PFSK-1 (cell line): ENCODE results near the gene RASA1.

ENCODE experiments used
- FOXP2 ChIP-seq: optimal IDR thresholded peaks from 2 replicates; pipeline ENCODE3; 2011; ENCODE audit warnings: borderline replicate concordance, control low read depth, inconsistent platforms; ENCODE audit not compliant: insufficient read depth; ENCODE audit errors: extremely low read length, extremely low read depth
- POLR2AphosphoS5 ChIP-seq: IDR thresholded peaks from 2 replicates; pipeline ENCODE4 v1.6.1; 2012; ENCODE audit warnings: low read depth, mild to moderate bottlenecking, control low read depth, low read length, moderate library complexity
- SIN3A ChIP-seq: IDR thresholded peaks from 2 replicates; pipeline ENCODE4 v1.6.1; 2012; ENCODE audit warnings: mild to moderate bottlenecking, low read length, moderate library complexity, borderline replicate concordance; ENCODE audit not compliant: insufficient read depth
- TAF1 ChIP-seq: IDR thresholded peaks from 2 replicates; pipeline ENCODE4 v1.6.1; 2012; ENCODE audit warnings: low read length, control low read depth, borderline replicate concordance; ENCODE audit not compliant: insufficient read depth
- TF ChIP-seq, protein P1 (sequence below), 2 experiments: IDR thresholded peaks; 2 replicates each; pipeline versions ENCODE4 v1.6.1 to v1.8.0; 2011 to 2012; ENCODE audit warnings: low read depth in 2 of 2, low read length in 2 of 2, control low read depth in 1 of 2, inconsistent platforms in 1 of 2, mild to moderate bottlenecking in 1 of 2, moderate library complexity in 1 of 2; ENCODE audit not compliant: insufficient read depth in 1 of 2

The RASA1 gene

DNA sequence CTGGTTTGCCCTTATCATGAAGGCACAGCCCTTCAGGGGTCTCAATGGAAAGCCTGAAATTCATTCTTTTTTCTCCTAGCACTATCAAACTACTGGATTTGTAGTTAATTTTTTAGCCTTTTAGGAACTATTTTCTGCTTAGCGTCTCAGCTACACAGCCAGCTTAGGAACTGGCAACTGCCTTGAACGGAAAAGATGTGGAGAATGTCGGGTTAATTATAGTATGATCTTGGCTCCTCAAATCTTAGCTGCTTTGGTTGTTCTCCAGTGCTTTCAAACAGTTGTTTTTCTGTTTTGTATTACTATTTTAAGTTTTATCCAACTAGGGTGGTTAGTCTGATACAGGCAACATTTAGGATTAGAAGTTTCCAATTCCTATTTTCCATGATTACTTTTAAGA, 100.9 kb downstream of the RASA1 start:
- no peak for TF ChIP-seq TAF1
- no peak for TF ChIP-seq FOXP2
- TF ChIP-seq SIN3A: no peak

- TF ChIP-seq POLR2AphosphoS5 (no peak), FOXP2 (no peak)
Observed at GRCh38 chr5:87369431-87369830, 101.7 kb downstream of the RASA1 start.

DNA sequence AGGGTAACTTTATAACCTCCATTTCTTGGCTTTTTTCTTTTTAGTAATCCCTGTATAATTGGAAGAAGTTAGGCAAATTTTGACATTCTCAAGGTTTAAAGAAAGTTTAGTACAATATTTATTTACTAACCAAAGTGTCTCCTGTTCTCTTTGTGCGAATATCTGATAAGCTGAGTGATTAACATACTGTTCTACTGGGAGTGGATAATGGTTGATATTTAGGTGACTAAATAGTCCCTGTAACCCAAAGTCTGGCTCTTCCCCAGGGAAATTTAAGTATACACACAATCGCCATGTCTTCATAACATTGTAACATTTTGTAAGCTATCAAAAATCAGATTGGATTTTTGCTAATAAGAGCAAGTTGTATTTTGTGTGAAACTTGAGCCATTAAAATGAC, 105.0 kb downstream of the RASA1 start:
- TF ChIP-seq, protein P1, sequence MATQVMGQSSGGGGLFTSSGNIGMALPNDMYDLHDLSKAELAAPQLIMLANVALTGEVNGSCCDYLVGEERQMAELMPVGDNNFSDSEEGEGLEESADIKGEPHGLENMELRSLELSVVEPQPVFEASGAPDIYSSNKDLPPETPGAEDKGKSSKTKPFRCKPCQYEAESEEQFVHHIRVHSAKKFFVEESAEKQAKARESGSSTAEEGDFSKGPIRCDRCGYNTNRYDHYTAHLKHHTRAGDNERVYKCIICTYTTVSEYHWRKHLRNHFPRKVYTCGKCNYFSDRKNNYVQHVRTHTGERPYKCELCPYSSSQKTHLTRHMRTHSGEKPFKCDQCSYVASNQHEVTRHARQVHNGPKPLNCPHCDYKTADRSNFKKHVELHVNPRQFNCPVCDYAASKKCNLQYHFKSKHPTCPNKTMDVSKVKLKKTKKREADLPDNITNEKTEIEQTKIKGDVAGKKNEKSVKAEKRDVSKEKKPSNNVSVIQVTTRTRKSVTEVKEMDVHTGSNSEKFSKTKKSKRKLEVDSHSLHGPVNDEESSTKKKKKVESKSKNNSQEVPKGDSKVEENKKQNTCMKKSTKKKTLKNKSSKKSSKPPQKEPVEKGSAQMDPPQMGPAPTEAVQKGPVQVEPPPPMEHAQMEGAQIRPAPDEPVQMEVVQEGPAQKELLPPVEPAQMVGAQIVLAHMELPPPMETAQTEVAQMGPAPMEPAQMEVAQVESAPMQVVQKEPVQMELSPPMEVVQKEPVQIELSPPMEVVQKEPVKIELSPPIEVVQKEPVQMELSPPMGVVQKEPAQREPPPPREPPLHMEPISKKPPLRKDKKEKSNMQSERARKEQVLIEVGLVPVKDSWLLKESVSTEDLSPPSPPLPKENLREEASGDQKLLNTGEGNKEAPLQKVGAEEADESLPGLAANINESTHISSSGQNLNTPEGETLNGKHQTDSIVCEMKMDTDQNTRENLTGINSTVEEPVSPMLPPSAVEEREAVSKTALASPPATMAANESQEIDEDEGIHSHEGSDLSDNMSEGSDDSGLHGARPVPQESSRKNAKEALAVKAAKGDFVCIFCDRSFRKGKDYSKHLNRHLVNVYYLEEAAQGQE (IDR thresholded peaks at IDR 0.05; ENCODE audit: insufficient read depth in 1 of 2, low read depth in 2 of 2, low read length in 2 of 2): no peak
- TF ChIP-seq FOXP2 (no peak), POLR2AphosphoS5 (no peak), TAF1 (no peak), SIN3A (no peak)

GRCh38 chr5:87382224-87382623, 114.5 kb downstream of the RASA1 start:
- TF ChIP-seq POLR2AphosphoS5 (no peak), SIN3A (no peak), FOXP2 (no peak), TAF1 (no peak)
- TF ChIP-seq, protein P1 (IDR thresholded peaks at IDR 0.05; ENCODE audit: insufficient read depth in 1 of 2, low read depth in 2 of 2, low read length in 2 of 2): no peak

DNA sequence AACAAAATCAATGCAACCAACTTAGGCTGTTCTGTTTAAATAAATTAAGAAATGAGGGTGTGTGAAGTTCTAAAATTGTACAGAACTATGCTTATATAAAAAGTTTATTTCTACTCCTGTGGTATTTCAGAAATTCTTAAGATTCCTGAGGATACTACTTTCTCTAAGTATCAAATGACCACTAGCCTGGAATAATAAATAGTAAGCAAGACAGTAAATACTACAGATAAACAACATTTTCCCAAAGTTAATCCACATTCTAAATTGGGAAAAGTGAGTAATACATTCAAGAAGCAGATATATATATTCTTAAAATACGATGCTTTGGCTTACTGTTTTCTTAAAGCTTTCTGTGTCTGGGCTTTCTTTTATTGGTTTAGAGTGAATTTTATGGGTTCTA, 115.5 kb downstream of the RASA1 start:
- TF ChIP-seq, protein P1 (IDR thresholded peaks at IDR 0.05; ENCODE audit: insufficient read depth in 1 of 2, low read depth in 2 of 2, low read length in 2 of 2): no peak
- TF ChIP-seq TAF1 (no peak), POLR2AphosphoS5 (no peak), SIN3A (no peak), FOXP2 (no peak)

DNA sequence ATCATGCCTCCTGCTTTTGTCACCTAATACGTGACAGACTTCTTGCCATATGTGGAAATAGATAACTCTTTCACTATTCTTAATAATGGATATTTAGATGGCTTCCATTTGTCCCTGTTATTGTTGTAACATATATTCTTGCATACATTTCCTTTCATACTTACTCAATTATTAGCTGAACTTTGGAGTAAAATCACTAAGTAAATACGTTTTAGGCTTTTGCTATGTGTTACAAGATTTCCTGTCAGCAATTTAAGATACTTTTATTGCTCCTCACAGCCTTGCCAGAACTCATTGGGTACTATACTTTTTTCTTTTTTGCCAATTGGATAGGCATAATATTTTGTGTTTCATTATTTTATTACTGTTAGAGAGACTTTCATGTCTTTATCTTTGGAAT, 118.1 kb downstream of the RASA1 start:
- TF ChIP-seq POLR2AphosphoS5 (no peak), SIN3A (no peak), FOXP2 (no peak), TAF1 (no peak)
- TF ChIP-seq, protein P1 (IDR thresholded peaks at IDR 0.05; ENCODE audit: insufficient read depth in 1 of 2, low read depth in 2 of 2, low read length in 2 of 2): no peak
